NCI-H187 treated with DMSO at 0.1 percent for 48 hours (cell line): ENCODE measurements around the gene HYI.
A peak's percentile ranks its signal among the peaks of the same experiment; 100 is the strongest.

Experiments used
- DNase-seq: peaks from one replicate; lab custom pipeline; 2025; lab: John Stamatoyannopoulos, UW

Gene HYI

DNA sequence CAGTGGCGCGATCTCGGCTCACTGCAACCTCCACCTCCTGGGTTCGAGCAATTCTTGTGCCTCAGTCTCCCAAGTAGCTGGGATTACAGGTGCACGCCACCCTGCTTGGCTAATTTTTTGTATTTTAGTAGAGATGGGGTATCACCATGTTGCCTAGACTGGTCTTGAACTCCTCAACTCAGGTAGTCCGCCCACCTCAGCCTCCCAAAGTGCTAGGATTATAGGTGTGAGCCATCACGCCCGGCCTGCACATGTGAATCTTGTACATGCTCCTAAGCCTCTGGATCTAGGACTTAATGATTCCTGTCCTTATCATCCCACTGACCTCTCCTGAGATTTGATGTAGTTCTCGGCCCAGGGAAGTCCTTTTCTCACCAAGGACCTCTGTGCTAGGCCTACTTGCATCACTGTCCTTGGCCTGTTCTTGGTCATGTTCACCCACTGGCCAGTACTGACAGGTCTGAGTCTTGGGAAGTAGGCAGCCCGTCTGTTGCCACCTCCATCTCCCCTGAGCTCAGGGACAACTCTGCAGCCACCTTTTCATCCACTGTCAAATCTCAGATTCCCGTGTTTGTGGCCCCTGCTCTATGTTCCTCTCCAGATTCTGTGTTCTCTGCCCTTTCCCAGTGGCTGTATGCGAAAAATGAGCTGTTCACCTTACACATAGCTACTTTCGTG is 9.4 kb downstream of the HYI start:
- DNase-seq = no peak

DNA sequence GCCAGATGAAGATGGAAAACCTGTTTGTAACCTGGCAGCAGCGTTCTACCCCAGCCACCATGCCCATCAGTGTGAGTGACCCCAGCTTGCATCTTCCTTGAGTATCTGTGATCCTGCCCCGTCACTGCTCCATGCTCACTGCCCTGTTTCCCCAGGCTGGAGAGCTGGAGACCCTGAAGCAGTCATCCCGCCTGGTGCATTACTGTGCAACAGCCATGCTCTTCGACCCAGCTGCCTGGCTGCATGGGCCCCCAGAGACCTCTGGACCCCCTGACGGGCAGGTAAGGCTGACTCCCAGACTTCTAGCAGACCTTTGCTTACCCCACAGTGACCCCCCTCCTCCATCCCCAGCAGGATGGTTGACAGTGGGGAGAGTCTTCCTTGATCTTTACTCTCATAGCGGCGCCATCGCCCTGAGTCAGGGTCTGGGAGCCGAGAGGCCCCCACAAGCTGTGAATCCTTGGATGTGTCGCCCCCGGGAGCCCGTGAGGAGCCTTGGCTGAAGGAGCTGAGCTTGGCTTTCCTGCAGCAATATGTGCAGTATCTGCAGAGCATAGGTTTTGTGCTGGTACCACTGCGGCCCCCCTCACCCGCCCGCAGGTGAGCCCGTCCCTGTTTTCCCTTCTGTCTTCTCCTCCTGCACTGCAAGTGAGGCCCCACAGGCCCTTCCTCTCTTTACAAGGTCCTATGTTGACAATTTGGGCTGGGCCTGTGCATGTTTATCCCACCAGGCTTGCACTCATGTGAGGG is 10.4 kb downstream of the HYI start:
- no peak for DNase-seq

DNA sequence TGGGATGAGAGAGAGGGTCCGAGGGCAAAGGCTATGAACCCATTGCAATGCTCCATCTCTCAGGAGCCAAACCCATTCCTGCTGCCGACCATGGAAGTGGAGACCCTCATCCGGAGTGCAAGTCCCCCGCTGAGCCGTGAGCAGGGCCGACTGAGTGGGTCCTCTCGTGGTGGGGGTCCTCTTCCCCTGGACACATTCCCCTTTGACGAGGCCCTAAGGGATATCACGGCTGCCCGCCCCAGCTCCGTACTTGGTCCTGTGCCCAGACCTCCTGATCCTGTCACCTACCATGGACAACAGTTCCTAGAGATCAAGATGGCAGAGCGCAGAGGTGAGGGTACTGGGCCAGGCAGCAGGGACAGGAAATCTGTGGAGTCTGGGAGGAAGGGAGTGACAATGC is 11.0 kb downstream of the HYI start:
- no peak for DNase-seq

DNA sequence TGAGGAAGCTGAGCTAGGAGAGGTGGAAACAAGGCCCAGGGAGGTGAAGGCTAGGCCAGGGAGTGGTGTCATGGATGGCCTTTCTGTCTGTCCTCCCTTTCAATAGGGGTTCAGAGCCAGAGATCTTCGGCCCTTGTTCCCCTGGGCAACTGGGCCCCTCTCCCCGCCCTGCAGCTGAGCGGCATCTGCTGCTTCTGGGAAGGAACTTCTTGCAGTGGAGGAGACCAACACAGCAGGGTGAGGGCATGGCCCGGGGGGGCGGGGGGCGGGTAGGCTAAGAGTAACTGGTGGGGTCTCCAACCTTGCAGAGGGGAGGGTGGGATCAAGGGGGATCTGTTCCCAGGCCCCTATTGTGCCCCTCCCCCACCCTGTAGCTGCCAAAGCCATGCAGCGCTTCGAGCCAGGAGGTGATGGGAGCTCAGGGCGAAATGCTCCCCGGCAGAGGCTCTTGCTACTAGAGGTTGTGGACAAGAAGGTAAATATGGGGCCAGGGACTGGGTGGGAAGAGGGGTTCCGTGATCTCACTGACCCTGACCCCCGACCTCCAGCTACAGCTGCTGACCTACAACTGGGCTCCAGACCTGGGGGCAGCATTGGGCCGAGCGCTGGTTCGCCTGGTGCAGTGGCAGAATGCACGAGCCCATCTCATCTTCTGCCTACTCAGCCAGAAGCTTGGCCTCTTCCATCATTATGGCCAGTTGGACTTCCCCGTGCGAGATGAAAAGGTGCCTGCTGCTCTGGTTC is 11.7 kb downstream of the HYI start:
- no peak for DNase-seq

GRCh38 chr1:43441166-43441893 is 12.4 kb downstream of the HYI start:
- no peak for DNase-seq

DNA sequence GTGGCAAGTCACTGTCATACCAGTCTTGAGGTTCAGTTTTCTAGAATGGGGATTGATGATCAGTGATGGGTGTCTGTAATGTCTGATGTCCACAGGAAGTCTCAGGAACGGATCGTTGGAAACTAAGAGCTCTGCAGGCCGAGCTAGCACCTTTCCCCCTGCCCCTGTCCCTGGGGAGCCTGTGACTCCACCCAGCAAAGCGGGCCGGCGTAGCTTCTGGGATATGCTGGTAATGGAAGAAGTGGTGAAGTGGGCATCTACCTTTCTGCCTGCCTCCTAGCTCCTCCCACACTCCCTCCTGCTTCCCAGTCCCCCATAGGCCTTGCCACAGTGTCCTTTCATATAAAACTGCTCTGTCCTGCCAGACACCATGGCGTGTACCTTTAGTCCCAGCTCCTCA is 13.4 kb downstream of the HYI start:
- DNase-seq = peak; percentile 44

- DNase-seq = peak; percentile 83
Measured at GRCh38 chr1:43439781-43440180, 13.9 kb downstream of the HYI start.

DNA sequence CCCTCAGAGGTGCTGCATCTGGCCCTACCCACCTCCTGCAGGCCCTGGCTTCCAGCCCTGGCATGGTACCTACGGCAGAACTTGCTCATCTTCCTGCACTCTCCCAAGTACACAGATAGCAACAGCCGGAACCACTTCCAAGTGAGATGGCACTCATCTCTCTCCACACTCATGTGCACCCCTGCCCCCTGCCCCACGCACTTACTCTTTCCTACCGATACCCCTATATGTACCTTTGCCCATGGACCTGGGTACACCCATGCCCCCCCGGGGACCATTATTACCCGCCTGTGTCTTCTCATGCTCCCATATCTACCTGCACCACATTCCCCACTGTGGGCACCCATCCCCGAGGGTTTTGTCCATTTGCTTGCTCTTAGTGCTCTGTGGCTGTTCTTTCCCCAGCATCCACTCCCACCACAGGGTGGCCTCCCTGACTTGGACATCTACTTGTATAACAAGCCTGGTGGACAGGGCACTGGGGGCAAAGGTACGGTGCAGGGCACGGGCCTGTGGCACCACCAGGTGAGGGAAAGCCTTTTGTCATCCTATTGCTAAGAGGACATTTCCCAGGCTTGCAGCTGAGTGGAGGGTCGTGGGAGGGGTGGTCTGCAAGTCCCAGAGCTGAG is 14.7 kb downstream of the HYI start:
- DNase-seq = no peak

GRCh38 chr1:43438576-43438952 is 15.2 kb downstream of the HYI start:
- no peak for DNase-seq

DNA sequence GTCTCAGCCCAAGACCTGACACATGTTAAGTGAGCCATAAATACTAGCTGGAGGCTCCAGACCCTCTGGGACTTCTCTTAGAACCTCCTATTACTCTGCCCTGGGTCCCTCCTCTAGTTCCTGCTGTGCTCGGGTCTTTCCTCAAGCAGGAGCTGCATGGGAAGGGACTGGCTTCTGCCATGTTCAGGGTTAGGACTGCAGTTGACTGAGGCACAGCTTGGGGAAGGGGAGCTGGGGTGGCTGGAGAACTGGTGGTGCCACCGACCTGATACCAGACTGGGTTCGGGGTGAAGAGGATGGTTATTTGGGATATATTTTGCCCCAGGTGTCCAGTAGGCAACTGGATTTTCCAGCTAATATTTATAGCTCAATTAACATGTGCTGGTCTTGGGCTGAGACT is 15.7 kb downstream of the HYI start:
- no peak for DNase-seq

DNA sequence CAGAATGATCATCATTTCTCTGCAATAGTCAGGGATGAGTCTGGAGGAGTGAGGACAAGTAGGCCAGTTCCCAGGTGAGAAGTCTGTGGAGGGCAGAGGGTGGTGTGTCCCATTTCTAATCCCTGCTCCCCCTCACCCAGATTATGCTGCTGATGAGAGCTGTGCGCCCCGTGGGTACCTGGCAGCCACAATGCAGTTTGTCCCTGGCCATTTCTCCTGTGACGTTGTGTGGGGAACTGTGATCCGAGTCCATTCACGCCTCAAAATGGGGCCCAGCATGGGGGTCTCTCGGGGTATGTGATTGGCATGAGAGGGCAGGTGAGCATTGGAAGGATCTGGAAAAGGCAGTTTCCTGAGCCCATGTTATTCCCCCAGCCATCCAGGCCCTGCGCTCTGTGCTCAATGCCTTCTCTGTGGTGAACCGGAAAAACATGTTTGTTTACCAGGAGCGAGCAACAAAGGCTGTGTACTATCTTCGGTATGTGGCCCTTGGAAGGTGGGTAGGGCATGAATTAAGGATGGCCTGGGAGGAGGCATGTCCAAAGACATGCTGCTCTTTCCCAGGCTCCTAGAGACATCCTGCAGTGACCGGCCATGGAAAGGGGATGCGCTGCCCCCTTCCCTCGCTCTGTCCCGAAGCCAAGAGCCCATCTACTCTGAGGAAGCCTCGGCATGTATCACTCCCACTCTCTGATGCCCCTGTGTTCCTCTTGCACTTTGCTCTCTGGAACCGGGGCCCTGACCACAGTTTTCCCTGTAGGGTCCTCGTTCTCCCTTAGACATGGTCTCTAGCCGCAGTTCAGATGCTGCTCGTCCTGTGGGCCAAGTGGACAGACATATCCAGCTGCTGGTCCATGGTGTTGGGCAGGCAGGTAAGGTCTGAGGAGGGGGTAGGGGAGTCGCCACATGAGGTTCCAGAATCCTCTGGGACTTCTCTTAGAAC is 16.4 kb downstream of the HYI start:
- no peak for DNase-seq

DNA sequence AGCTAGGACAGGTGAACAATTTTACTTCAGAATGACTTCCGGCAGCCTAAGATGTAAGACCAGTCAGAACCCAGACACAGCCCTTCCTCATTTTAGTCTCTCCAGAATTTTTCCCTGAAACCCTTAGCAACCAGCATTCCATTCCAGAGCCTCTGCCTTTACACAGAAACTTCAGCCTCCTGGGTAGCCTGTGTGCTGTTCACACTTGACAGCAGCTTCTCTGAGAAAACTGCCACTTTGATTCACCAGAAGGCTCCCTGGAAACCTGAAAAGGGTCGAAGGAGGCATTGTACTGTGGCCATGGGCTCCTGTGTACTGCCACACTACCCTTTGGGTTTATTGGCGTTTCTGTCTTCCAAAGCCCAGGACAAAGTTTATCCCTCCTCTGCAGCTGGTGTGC is 17.4 kb downstream of the HYI start:
- no peak for DNase-seq

DNA sequence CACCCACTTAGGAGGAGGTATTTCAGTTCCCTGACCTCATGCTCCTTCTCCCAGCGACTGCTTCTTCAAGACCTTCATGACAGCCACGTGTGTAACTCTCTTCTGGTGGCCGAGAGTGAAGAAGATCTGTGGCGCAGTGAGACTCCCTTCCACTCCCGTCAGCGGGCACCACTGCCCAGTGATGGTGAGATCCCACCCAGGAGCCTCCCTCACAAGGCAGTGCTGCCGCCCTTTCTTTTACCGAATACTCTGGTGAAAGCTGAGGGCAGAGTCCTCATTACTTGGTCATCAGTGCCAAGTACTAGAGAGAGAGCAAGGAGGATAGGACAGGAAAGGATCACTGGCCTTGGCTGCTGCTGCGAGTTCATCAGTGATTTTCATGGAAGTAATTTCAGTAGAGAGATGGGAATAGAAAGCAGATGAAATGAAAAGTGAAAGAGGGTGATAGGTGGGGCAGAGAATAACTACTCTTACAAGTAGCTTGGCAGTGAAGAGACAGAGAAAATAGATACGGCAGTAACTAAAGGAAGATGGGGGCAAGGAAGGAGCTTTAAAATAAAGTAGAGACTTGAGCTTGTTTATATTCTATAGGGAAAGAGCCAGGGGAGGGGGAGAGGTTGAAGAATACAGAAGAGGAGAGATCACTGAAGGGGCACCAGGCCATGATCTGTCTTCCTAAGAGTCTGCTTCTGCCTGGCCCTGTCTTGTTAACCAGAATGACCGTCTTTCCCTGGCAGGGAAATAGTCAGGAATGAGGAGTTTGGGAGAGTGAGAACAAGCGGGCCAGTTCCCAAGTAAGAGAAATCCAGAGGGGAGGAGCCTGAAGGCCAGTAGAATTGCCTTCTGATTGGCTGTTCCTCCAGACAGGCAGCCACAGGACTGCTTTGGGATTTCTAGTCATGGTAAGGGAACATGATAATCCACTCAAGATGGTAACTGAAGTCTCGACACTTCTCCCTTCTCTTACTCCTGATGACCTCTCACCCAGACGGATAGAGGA is 18.3 kb downstream of the HYI start:
- no peak for DNase-seq

- no peak for DNase-seq
Measured at GRCh38 chr1:43434256-43434655, 19.5 kb downstream of the HYI start.

- DNase-seq = no peak
Measured at GRCh38 chr1:43432907-43433306, 20.8 kb downstream of the HYI start.

DNA sequence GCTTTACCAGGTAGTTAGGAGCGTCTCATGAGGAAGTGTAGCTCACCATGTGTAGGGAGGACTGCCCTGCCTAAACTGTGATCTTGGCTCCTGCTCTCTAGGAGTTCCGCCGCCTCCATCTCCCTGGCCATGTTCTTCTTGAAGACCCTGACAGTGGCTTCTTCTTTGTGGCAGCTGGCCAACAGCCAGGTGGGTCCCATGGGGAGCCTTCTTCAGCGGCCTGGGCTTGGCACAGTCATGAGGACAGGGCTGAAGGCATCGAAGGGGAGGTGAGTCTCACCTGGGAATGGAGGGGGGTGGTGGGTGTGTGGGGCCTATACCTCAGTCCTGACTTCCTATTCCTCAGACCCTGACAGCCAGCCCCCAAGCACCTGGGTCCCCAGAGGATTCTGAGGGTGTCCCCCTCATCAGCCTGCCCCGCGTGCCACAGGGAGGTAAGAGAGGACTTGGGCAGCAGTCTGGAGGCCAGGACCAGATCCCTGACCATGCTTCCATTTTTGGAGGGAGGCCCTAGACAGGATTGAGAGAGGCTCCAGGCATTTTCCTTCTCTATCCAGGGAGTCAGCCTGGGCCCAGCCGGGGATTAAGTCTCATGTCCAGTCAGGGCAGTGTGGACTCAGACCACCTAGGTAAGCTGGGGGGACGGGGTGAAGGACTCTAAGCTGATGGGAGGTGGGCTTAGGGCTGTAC is 21.4 kb downstream of the HYI start:
- no peak for DNase-seq

GRCh38 chr1:43431676-43432075 is 22.1 kb downstream of the HYI start:
- DNase-seq = no peak

DNA sequence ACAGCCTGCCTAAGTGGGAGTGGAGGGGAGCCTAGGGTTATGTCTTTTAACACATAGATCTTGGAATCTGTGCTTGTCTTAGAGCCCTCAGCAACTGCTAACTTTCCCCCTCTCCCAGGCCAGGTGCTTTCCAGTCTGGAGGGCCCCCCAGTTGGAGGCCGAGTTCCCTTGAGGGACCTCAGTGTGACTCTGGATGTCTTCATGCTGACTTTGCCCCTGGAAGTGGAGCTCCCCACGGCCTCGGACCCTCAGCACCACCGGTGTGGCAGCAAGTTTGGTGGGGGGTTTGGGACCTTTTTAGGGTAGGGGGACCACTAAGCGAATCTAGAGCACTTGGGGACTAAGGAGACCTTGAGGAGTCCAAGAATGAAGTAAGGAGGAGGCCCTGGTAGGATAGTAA is 22.9 kb downstream of the HYI start:
- no peak for DNase-seq

DNA sequence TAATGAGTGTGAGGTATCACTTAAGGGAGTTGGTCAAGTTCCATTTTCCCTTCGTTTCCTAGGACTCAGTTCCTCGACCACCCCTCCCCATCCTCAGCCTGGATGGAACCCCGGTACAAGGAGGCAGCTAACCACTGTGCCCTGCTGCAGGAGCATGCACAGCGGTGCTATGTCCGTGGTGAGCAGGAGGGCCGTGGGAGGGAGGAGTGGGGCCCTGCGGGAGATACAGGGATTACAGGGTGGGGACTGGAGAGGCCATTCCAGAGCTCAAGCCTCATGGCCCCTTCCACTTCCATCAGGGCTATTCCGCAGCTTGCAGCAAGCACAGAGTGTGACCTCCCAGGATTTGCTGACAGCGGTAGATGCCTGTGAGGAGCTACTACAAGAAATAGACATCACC is 25.8 kb downstream of the HYI start:
- DNase-seq = no peak
